HEK293 (cell line): Measurements from ENCODE around the gene SPRR2A.

Experiments
- BCL11A ChIP-seq: fragments of 450-650 bp; formaldehyde crosslinking; IDR thresholded peaks from 2 replicates; pipeline ENCODE4 v1.5.1; 2016; ENCODE audit warnings: low read depth, missing biosample characterization, missing genetic modification characterization
- CTCF ChIP-seq: fragments of 450-650 bp; formaldehyde crosslinking; IDR thresholded peaks from 2 replicates; pipeline ENCODE4 v1.5.1; 2016; ENCODE audit warnings: missing biosample characterization, missing genetic modification characterization
- KLF10 ChIP-seq: fragments of 450-650 bp; IDR thresholded peaks from 2 replicates; pipeline ENCODE4 v1.5.1; 2018; ENCODE audit warnings: missing biosample characterization, mild to moderate bottlenecking, missing genetic modification characterization
- REST ChIP-seq: fragments of 450-650 bp; formaldehyde crosslinking; IDR thresholded peaks from 2 replicates; pipeline ENCODE4 v1.5.1; 2016; ENCODE audit warnings: missing biosample characterization, missing genetic modification characterization
- TCF7L2 ChIP-seq: IDR thresholded peaks from 2 replicates; pipeline ENCODE4 v1.6.1; 2011; ENCODE audit warnings: low read depth, mild to moderate bottlenecking, inconsistent platforms, low read length, moderate library complexity, borderline replicate concordance
- YY1 ChIP-seq: fragments of 450-650 bp; formaldehyde crosslinking; IDR thresholded peaks from 2 replicates; pipeline ENCODE4 v1.5.1; 2018; ENCODE audit warnings: missing biosample characterization, missing genetic modification characterization
- ZBTB17 ChIP-seq: fragments of 450-650 bp; formaldehyde crosslinking; IDR thresholded peaks from 2 replicates; pipeline ENCODE4 v1.5.1; 2016; ENCODE audit warnings: missing biosample characterization, missing genetic modification characterization
- ZNF423 ChIP-seq: fragments of 450-650 bp; formaldehyde crosslinking; IDR thresholded peaks from 2 replicates; pipeline ENCODE4 v1.5.1; 2016; ENCODE audit warnings: missing biosample characterization, missing genetic modification characterization
- ZNF510 ChIP-seq: fragments of 450-650 bp; formaldehyde crosslinking; IDR thresholded peaks from 2 replicates; pipeline ENCODE4 v1.5.1; 2018; ENCODE audit warnings: mild to moderate bottlenecking, missing genetic modification characterization, missing biosample characterization; ENCODE audit not compliant: insufficient replicate concordance
- ZNF561 ChIP-seq: fragments of 450-650 bp; IDR thresholded peaks from 2 replicates; pipeline ENCODE4 v1.5.1; 2018; ENCODE audit warnings: missing biosample characterization, missing genetic modification characterization, borderline replicate concordance

- no peak for TF ChIP-seq ZNF510 (tag by site-specific recombination)
- no peak for TF ChIP-seq ZNF423 (tag by site-specific recombination)
- TF ChIP-seq BCL11A (tag by site-specific recombination) = no peak
- TF ChIP-seq CTCF (tag by site-specific recombination) = no peak
- no peak for TF ChIP-seq ZBTB17 (tag by site-specific recombination)
- no peak for TF ChIP-seq TCF7L2
- no peak for TF ChIP-seq ZNF561 (tag by site-specific recombination)
- no peak for TF ChIP-seq YY1
- TF ChIP-seq REST = no peak
- no peak for TF ChIP-seq KLF10 (tag by site-specific recombination)
Observed at GRCh38 chr1:153081736-153082135, 24.4 kb upstream of the SPRR2A start.
